Bronchial epithelial cell (primary cell): ENCODE results near the gene PCDHGA11. TPM values are rescaled to one million over a fixed set of nuclear protein-coding genes. Genes with fewer than 3 reads are reported as not detected.
"Not testable (repeated sequence)": the region's sequence is repeated elsewhere in the genome, so short reads cannot be mapped to it uniquely, and the experiment has no call there.

Experiments
- DNase-seq: peaks from one replicate; pipeline ENCODE4 v3.0.0-alpha.2; 2010; ENCODE audit warnings: low read depth
- FAIRE-seq: peaks from 2 replicates; lab custom pipeline; 2011; peaks lifted over from hg19 to GRCh38; lab: Jason Lieb, UNC
- H3K27me3 ChIP-seq: 2 replicates; pipeline ENCODE4 v1.5.1; 2011; ENCODE audit warnings: low read length; ENCODE audit not compliant: control insufficient read depth, insufficient read depth
- H3K36me3 ChIP-seq: 2 replicates; pipeline ENCODE4 v1.5.1; 2011; ENCODE audit warnings: low read length; ENCODE audit not compliant: control insufficient read depth, insufficient read depth
- H3K4me3 ChIP-seq: 2 replicates; pipeline ENCODE4 v1.5.1; 2011; ENCODE audit warnings: mild to moderate bottlenecking, low read depth, low read length, control low read depth
- CTCF ChIP-seq: IDR thresholded peaks from 2 replicates; pipeline ENCODE4 v1.5.1; 2011; ENCODE audit warnings: mild to moderate bottlenecking, moderate library complexity, low read length, control low read depth, inconsistent platforms; ENCODE audit not compliant: insufficient read depth, severe bottlenecking
- total RNA-seq: library from RNA; depleted of rRNA; stranded (reverse); fragments of >200 nt; gene quantifications from 2 replicates; pipeline ENCODE4 v1.2.1, GENCODE V29; 2014

Gene PCDHGA11
- total RNA-seq, 1 donor from 2014 or later, result 1.6 TPM

GRCh38 chr5:141389153-141390042 is 31.5 kb upstream of the PCDHGA11 start:
- no peak overlapping the region for H3K4me3 ChIP-seq
- no peak for TF ChIP-seq CTCF
- DNase-seq (no peak), FAIRE-seq (no peak)
- H3K36me3 ChIP-seq, result no peaks in the 10 kb centered on the region
- H3K27me3 ChIP-seq, result no peaks in the 10 kb centered on the region

- FAIRE-seq, result no peak
- no peak for TF ChIP-seq CTCF
- H3K4me3 ChIP-seq, result no peak within 1 kb of the TSS
- H3K27me3 ChIP-seq, result peaks cover 2% of the 10 kb centered on the region
- no peak for DNase-seq
- no peaks in the 10 kb centered on the region for H3K36me3 ChIP-seq
Measured at GRCh38 chr5:141392429-141393198, 28.2 kb upstream of the PCDHGA11 start, which contains the start of gene PCDHGA8. TSS of gene PCDHGA8 (plus strand) at chr5:141392633. CDS start at chr5:141392814, 181 bp downstream.

GRCh38 chr5:141393267-141393666 is 27.6 kb upstream of the PCDHGA11 start:
- DNase-seq (no peak), FAIRE-seq (no peak)
- TF ChIP-seq CTCF, result no peak
- H3K4me3 ChIP-seq, result no peak overlapping the region
- no peaks in the 10 kb centered on the region for H3K36me3 ChIP-seq
- H3K27me3 ChIP-seq, result peaks cover 2% of the 10 kb centered on the region

GRCh38 chr5:141394401-141395187 is 26.3 kb upstream of the PCDHGA11 start:
- H3K36me3 ChIP-seq, H3K27me3 ChIP-seq, DNase-seq, H3K4me3 ChIP-seq, FAIRE-seq: not testable (repeated sequence)

GRCh38 chr5:141397756-141398551 is 22.9 kb upstream of the PCDHGA11 start, which contains the start of gene PCDHGB5:
TSS of gene PCDHGB5 (plus strand) at chr5:141397947. CDS start at chr5:141398128, 181 bp downstream.
- not testable (repeated sequence) for H3K36me3 ChIP-seq
- peak; percentile 41 for DNase-seq

More at GRCh38 chr5:141397756-141398551, 22.9 kb upstream of the PCDHGA11 start, which contains the start of gene PCDHGB5:
- H3K27me3 ChIP-seq, result not testable (repeated sequence)
- H3K4me3 ChIP-seq, result peak within 1 kb of the TSS; percentile 37
- peak; percentile 96 for FAIRE-seq
- peak; percentile 60 for TF ChIP-seq CTCF
